Nephron progenitor cell (in vitro differentiated cells): Measurements from ENCODE around the gene CDK6.

Experiments
- DNase-seq: peaks from one replicate; pipeline ENCODE4 v3.0.0; 2021
- H3K27ac Mint-ChIP-seq: 2 replicates; pipeline ENCODE4 v1.8.0; 2021; ENCODE audit warnings: mild to moderate bottlenecking, moderate library complexity, mixed read lengths
- H3K27me3 Mint-ChIP-seq: 2 replicates; pipeline ENCODE4 v1.8.0; 2021; ENCODE audit warnings: mild to moderate bottlenecking, low read depth, mixed read lengths; ENCODE audit not compliant: poor library complexity
- H3K36me3 Mint-ChIP-seq: 2 replicates; pipeline ENCODE4 v1.8.0; 2021; ENCODE audit warnings: low read depth, mixed read lengths
- H3K4me1 Mint-ChIP-seq: 2 replicates; pipeline ENCODE4 v1.8.0; 2021; ENCODE audit warnings: mixed read lengths
- H3K4me3 Mint-ChIP-seq: 2 replicates; pipeline ENCODE4 v1.8.0; 2021; ENCODE audit warnings: mild to moderate bottlenecking, moderate library complexity, mixed read lengths
- H3K9me3 Mint-ChIP-seq: 2 replicates; pipeline ENCODE4 v1.8.0; 2021; ENCODE audit warnings: mild to moderate bottlenecking, moderate library complexity, mixed read lengths
- TF ChIP-seq, protein P1 (sequence below): fragments of 200-600 bp; sonication (generic); IDR thresholded peaks from 2 replicates; pipeline ENCODE4 v1.5.0; 2021; ENCODE audit warnings: antibody characterized with exemption

Gene CDK6

DNA sequence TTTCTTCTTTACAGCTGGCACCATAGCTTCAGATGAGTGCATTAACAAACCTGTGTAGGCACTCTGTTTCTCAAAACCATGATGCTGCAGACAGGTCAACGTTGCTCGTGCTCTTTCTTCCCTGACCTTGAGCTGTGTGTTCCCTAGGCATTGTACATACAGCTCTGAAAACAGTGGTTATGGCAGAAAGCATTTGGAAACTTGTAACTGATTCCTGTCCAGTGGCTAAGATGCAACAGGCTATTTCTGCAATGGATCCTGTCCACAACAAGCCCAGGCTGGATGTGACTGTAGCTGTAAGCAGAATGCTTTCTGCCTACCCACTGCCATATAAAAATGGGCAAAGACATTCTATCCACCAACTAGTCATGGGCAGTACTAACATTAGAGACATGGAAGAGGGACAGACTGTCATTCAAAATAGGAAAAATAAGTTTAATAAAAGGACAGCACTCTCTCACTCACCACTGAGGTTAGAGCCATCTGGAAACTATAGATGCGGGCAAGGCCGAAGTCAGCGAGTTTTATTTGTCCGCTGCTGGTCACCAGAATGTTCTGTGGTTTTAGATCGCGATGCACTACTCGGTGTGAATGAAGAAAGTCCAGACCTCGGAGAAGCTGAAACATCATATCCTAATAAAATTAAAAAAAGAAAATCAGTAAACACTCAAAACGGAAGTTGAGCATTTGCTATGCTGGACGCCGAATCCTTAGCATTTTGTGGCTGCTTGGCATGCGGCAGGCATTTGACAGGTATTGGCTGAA, 111.0 kb downstream of the CDK6 start:
- H3K27ac Mint-ChIP-seq = peak overlapping the region; percentile 57
- no peaks in the 10 kb centered on the region for H3K9me3 Mint-ChIP-seq
- TF ChIP-seq, protein P1, sequence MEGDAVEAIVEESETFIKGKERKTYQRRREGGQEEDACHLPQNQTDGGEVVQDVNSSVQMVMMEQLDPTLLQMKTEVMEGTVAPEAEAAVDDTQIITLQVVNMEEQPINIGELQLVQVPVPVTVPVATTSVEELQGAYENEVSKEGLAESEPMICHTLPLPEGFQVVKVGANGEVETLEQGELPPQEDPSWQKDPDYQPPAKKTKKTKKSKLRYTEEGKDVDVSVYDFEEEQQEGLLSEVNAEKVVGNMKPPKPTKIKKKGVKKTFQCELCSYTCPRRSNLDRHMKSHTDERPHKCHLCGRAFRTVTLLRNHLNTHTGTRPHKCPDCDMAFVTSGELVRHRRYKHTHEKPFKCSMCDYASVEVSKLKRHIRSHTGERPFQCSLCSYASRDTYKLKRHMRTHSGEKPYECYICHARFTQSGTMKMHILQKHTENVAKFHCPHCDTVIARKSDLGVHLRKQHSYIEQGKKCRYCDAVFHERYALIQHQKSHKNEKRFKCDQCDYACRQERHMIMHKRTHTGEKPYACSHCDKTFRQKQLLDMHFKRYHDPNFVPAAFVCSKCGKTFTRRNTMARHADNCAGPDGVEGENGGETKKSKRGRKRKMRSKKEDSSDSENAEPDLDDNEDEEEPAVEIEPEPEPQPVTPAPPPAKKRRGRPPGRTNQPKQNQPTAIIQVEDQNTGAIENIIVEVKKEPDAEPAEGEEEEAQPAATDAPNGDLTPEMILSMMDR = no peak
- H3K36me3 Mint-ChIP-seq = peaks cover 27% of the 10 kb centered on the region
- H3K4me1 Mint-ChIP-seq = peaks cover 4% of the 10 kb centered on the region
- H3K27me3 Mint-ChIP-seq = no peaks in the 10 kb centered on the region
- H3K4me3 Mint-ChIP-seq = no peak overlapping the region
- DNase-seq = no peak

DNA sequence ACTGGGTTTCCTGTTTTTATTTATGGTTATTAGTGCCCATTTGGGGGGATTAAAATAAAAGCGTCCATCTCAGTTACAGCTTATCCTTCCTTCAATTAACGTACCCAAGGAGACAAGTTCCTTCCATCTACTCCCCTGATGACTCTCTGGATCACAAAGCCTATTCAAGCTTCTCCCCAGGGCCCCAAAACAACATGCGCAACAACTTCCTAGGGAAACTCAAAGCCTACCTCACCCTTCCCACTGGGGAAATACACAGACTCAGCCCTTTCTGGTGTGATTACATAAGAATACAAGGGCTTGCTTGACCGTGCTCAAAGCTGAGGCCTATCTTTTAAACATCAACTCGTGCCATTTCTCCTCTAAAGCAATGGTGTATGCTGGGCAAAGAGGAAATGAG, 112.4 kb downstream of the CDK6 start:
- no peaks in the 10 kb centered on the region for H3K27me3 Mint-ChIP-seq
- TF ChIP-seq, protein P1 = no peak
- no peak for DNase-seq
- no peak overlapping the region for H3K27ac Mint-ChIP-seq
- H3K4me1 Mint-ChIP-seq = peaks cover 4% of the 10 kb centered on the region
- H3K36me3 Mint-ChIP-seq = peaks cover 27% of the 10 kb centered on the region
- H3K9me3 Mint-ChIP-seq = no peaks in the 10 kb centered on the region
- no peak overlapping the region for H3K4me3 Mint-ChIP-seq

GRCh38 chr7:92723205-92723604, 113.2 kb downstream of the CDK6 start:
- no peaks in the 10 kb centered on the region for H3K9me3 Mint-ChIP-seq
- TF ChIP-seq, protein P1 = no peak
- no peak overlapping the region for H3K4me3 Mint-ChIP-seq
- H3K27ac Mint-ChIP-seq = no peak overlapping the region
- DNase-seq = no peak
- peaks cover 4% of the 10 kb centered on the region for H3K4me1 Mint-ChIP-seq
- no peaks in the 10 kb centered on the region for H3K27me3 Mint-ChIP-seq
- H3K36me3 Mint-ChIP-seq = peaks cover 27% of the 10 kb centered on the region

GRCh38 chr7:92722541-92722940, 113.8 kb downstream of the CDK6 start:
- Mint-ChIP-seq H3K9me3 (no peaks in the 10 kb centered on the region), H3K36me3 (peaks cover 27% of the 10 kb centered on the region), H3K27me3 (no peaks in the 10 kb centered on the region), H3K4me1 (peaks cover 4% of the 10 kb centered on the region), H3K4me3 (no peak overlapping the region), H3K27ac (no peak overlapping the region)
- no peak for DNase-seq
- TF ChIP-seq, protein P1 = no peak

- TF ChIP-seq, protein P1 = no peak
- peaks cover 24% of the 10 kb centered on the region for H3K36me3 Mint-ChIP-seq
- no peaks in the 10 kb centered on the region for H3K9me3 Mint-ChIP-seq
- H3K27ac Mint-ChIP-seq = peak overlapping the region; percentile 66
- H3K4me3 Mint-ChIP-seq = no peak overlapping the region
- peaks cover 4% of the 10 kb centered on the region for H3K4me1 Mint-ChIP-seq
- no peak for DNase-seq
- H3K27me3 Mint-ChIP-seq = no peaks in the 10 kb centered on the region
These were observed 115.6 kb downstream of the CDK6 start for GRCh38 chr7:92720604-92721350.
